Measurements from ENCODE around the gene SSBP3.

DNA sequence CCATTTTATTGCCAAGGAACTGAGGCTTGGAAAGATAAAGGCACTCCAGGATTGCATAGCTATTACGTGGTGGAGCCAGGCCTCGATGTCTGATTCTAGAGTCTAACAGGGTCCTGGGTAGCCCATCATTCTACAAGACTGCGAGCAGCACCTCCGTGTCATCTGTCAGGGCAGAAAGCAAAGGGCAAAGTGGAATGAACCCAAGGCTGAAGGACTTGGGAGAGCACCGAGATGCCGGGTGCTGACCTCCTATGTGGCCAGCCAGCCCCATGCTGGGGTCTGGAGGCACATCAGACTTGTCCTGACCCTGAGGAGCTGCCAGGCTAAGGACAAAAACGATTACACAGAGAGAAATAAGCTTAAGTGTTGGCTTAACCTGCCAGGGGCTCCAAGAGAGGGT lies 143.9 kb downstream of the SSBP3 start:
- TF ChIP-seq, protein P1, sequence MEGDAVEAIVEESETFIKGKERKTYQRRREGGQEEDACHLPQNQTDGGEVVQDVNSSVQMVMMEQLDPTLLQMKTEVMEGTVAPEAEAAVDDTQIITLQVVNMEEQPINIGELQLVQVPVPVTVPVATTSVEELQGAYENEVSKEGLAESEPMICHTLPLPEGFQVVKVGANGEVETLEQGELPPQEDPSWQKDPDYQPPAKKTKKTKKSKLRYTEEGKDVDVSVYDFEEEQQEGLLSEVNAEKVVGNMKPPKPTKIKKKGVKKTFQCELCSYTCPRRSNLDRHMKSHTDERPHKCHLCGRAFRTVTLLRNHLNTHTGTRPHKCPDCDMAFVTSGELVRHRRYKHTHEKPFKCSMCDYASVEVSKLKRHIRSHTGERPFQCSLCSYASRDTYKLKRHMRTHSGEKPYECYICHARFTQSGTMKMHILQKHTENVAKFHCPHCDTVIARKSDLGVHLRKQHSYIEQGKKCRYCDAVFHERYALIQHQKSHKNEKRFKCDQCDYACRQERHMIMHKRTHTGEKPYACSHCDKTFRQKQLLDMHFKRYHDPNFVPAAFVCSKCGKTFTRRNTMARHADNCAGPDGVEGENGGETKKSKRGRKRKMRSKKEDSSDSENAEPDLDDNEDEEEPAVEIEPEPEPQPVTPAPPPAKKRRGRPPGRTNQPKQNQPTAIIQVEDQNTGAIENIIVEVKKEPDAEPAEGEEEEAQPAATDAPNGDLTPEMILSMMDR (IDR thresholded peaks at IDR 0.05), result no peak
- TF ChIP-seq POLR2A (IDR thresholded peaks at IDR 0.05), result no peak
